GM19463 (cell line): Measurements from ENCODE around the gene GSTO1.
A peak's percentile ranks its signal among the peaks of the same experiment; 100 is the strongest.
"Not testable (repeated sequence)": the region's sequence is repeated elsewhere in the genome, so short reads cannot be mapped to it uniquely, and the experiment has no call there.

Source experiments
- ATAC-seq: cut with Tn5 transposase; IDR thresholded peaks from one replicate; pipeline ENCODE4 v1.9.1; 2021; ENCODE audit warnings: mild to moderate bottlenecking, moderate library complexity; ENCODE audit not compliant: unreplicated experiment

Gene GSTO1

DNA sequence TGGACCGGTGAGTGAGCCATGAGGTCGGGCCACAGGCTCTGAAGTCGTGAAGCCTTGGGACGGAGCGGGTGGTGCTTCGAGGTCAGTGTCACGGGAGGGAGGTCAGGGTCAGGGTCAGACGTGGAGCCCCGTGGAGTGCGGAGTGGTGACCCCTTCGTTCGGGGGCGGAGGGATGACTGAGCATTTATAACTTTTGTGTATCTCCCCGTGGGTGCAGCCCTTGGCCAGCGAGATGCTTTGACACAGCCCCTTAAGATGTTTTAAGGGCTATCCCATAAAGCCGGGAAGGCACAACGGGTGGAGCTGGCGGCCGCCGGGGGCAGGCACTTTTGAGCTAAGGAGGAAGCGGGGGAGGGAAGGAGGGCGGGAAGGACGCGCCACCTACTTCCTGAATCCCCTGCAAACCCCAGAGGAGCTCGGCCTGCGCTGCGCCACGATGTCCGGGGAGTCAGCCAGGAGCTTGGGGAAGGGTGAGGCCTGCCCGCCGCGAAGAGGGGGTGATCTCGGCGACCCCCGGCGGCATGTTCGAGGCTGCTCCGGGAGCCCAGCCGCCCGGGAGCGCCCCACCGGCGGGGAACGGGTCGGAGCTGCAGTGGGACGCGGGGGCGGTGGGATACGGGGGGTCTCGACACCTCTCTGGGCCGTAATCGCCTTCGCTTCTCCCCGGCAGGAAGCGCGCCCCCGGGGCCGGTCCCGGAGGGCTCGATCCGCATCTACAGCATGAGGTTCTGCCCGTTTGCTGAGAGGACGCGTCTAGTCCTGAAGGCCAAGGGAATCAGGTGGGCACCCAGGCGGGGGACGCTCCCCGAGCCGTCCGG is at the start of gene GSTO1:
Gene GSTO1, plus strand, starts transcription at position 400 of the 818 bp plus-strand sequence. Its CDS starts 37 bp downstream, at position 437.
- ATAC-seq, result peak; percentile 75

- no peak for ATAC-seq
These were observed 46.0 kb upstream of the GSTO1 start for GRCh38 chr10:104208730-104209129.

- ATAC-seq, result no peak
These were observed 45.0 kb upstream of the GSTO1 start for GRCh38 chr10:104209575-104210198.

DNA sequence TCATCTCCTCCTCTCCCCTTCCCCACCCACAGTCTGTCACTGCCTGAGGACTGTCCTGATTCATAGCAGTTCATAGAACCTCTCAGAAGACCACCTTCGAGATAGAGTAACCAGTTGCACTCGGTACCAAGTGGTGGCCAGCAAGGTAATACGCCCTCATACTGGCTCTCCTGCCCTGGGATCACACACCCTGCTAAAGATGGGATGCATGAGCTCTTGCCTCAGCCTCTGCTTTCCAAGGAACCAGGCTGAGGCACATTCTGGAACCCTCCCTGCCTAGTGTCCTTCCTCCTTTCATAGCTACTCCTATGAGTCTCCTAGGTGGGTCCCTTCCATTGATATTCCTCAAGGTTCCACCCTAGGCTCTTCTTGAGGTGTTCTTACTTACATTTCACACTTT is 38.1 kb upstream of the GSTO1 start:
- ATAC-seq, result no peak

DNA sequence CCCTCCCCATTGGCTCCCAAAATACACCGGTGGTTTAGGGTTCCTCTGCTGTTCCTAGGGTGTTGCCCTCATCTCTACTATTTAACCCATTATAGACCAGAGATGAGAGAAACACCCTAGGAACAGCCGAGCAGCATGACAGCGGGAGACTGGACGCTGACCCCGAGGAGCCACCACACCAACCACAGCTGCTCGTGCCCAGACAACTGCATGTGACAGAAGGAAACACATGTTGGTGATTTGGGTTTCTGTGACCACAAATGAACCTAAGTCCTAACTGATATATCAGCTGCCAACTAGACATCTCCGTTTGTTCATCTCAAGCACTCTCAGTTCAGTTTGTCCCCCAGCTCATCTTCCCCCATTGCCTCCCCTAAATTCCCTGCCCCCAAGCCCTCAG is 35.9 kb upstream of the GSTO1 start:
- no peak for ATAC-seq

- no peak for ATAC-seq
These were observed 34.2 kb upstream of the GSTO1 start for GRCh38 chr10:104220522-104220921.

- ATAC-seq, result no peak
These were observed 31.4 kb upstream of the GSTO1 start for GRCh38 chr10:104223304-104223703.

GRCh38 chr10:104230490-104230889 is 24.2 kb upstream of the GSTO1 start:
- no peak for ATAC-seq

GRCh38 chr10:104231784-104232612 is 22.7 kb upstream of the GSTO1 start, which contains the start of gene CFAP43:
TSS of gene CFAP43 (minus strand) at chr10:104232364. CDS start at chr10:104232246, 118 bp downstream.
- ATAC-seq, result peak; percentile 100

GRCh38 chr10:104232613-104233102 is 22.0 kb upstream of the GSTO1 start:
- peak; percentile 4 for ATAC-seq

DNA sequence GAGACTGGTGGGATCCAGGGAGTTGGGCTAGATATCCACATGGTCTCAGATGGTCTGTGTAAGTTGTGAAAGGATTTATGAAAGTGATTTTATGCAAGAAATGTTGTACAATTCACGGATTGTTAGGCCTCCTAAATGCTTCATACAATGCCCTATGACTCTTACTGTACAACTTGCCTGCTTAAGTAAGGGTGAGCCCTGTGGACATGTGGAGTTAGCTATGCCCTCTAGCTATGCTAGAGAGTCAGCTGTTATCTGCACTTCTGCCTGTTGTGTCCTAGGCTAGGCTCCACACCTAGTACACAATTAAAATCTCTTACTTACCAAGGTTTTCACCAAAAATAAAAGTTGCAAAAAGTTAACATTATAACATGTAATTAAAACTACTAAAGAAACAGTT is 20.9 kb upstream of the GSTO1 start:
- ATAC-seq, result no peak

DNA sequence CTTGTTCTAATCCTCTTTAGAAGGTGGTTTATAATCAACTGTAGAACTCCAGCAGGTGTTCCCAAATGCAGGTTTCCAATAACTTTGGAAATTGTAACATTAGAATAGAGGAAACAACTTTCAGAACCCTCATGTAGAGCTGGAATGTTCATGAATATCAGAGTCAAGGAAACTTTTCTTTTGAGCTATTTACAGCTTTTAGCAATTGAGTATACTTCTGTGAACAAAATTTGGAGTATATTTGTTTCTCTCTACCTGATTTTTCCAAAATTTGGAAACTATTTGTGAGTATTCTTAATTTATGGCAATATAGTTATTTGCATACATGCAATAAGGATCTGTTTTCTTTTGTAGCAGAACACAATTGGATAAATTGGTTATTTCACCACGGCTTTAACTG is 19.8 kb upstream of the GSTO1 start:
- no peak for ATAC-seq

GRCh38 chr10:104235801-104236200 is 18.9 kb upstream of the GSTO1 start:
- no peak for ATAC-seq

DNA sequence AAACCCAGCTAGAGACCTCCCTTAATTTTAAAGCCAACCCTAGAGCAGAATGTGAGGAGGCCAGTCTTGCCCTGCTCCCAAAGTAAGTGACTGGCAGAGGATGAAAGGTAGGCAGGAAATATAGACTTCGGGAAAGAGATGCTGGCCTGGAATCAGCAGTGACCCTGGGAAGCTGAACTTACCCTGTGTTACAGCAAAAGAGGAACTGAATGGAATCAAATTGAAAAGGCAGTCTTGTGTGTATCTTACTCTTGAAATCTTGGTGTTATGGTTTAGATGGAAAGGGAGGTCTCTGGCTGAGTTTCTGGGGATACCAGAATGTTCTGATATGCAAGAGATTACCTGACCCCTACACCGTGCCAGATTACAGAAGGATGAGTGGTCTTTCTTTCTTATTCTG is 14.6 kb upstream of the GSTO1 start:
- no peak for ATAC-seq

DNA sequence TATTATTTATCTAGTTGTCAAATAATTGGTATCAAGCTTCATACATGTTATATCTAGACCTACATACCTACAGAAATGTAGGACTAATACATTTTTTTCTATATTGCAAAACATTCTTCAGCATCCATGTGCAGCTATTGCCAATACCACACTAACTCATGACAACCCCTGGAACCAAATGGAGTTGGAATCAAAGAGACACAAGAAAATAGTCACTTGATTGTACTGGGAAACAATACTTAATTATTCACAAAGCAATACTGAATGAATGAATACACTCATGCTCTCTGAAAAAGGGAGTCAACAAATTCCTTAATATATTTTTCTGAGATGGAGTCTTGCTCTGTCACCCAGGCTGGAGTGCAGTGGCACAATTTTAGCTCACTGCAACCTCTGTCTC is 12.1 kb upstream of the GSTO1 start:
- no peak for ATAC-seq

DNA sequence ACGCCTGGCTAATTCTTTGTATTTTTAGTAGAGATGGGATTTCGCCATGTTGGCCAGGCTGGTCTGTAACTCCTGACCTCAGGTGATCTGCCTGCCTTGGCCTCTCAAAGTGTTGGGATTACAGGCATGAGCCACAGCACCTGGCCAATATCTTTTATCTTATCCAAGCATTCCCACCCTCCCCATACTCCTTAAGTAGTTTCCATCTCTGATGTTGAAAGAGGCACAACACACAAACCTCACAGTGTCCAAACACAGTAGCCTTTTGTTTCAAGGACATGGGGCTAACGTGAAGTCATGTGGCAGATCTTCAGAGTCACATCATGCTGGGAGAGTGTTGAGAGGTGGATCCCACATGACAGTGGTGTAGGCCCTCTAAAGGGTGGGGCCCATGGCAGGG is 11.7 kb upstream of the GSTO1 start:
- ATAC-seq, result not testable (repeated sequence)

DNA sequence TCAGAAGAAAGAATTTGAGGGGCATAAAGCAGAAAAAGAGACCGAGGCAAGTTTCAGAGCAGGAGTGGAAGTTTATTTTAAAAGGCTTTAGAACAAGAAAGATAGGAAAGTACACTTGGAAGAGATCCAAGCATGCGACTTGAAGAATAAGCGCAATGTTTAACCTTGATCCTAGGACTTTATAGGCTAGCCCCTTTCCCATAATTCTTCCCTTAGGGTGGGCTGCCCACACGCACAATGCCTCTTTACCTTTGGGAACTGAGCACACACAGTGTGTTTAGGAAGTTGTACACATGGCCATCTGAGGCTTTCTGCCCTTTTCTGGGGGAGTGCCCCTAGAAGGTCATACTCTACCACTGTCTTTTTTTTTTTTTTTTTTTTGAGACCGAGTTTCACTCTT is 11.2 kb upstream of the GSTO1 start:
- no peak for ATAC-seq

- no peak for ATAC-seq
These were observed 9.5 kb upstream of the GSTO1 start for GRCh38 chr10:104245066-104245632.

DNA sequence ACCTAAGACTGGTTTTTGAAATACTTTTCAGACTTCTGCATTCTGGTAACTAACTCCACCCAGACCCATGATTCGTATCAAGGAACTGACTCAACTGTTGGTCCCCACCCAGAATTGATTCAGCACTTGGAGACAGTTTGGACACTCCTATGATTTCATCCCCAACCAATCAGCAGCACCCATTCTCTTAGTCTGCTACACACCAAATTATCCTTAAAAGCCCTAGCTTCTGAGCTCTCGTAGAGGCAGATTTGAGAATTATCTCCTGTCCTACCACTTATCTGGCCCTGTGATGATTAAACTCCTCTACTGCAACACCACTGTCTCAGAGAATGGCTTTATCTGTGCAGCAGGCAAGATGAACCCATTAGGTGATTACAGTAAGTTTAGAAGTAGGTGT is 7.7 kb upstream of the GSTO1 start:
- ATAC-seq, result no peak

- ATAC-seq, result no peak
These were observed 7.1 kb upstream of the GSTO1 start for GRCh38 chr10:104247513-104248146.
